LNCAP (cell line): ENCODE measurements around the gene CLCN1.

ENCODE experiments used
- TF ChIP-seq, protein P1 (sequence below): fragments of 450-650 bp; IDR thresholded peaks from 2 replicates; pipeline ENCODE4 v1.5.1; 2017; ENCODE audit warnings: mild to moderate bottlenecking

CLCN1 gene

DNA sequence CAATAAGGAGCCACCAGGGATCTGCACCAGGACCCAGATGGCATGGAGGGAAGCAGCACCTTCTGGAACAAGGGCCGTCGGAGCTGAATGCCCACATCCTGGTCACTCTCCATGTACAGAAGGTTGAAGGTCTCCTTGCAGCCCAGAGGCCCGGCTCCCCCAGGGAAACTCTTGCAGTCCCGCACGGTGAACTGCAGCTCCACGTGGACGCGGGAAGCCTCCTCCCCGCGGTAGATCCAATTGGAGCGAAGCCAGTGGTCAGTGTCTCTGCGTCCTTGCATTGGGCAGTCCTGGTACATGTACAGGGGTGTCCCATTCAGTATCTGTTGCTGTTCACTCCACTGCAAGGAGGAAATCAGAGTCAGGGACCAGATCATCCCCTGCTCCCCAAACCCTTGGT is 85.4 kb downstream of the CLCN1 start:
- TF ChIP-seq, protein P1, sequence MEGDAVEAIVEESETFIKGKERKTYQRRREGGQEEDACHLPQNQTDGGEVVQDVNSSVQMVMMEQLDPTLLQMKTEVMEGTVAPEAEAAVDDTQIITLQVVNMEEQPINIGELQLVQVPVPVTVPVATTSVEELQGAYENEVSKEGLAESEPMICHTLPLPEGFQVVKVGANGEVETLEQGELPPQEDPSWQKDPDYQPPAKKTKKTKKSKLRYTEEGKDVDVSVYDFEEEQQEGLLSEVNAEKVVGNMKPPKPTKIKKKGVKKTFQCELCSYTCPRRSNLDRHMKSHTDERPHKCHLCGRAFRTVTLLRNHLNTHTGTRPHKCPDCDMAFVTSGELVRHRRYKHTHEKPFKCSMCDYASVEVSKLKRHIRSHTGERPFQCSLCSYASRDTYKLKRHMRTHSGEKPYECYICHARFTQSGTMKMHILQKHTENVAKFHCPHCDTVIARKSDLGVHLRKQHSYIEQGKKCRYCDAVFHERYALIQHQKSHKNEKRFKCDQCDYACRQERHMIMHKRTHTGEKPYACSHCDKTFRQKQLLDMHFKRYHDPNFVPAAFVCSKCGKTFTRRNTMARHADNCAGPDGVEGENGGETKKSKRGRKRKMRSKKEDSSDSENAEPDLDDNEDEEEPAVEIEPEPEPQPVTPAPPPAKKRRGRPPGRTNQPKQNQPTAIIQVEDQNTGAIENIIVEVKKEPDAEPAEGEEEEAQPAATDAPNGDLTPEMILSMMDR = no peak
